ENCODE data around the gene ADCY4.

DNA sequence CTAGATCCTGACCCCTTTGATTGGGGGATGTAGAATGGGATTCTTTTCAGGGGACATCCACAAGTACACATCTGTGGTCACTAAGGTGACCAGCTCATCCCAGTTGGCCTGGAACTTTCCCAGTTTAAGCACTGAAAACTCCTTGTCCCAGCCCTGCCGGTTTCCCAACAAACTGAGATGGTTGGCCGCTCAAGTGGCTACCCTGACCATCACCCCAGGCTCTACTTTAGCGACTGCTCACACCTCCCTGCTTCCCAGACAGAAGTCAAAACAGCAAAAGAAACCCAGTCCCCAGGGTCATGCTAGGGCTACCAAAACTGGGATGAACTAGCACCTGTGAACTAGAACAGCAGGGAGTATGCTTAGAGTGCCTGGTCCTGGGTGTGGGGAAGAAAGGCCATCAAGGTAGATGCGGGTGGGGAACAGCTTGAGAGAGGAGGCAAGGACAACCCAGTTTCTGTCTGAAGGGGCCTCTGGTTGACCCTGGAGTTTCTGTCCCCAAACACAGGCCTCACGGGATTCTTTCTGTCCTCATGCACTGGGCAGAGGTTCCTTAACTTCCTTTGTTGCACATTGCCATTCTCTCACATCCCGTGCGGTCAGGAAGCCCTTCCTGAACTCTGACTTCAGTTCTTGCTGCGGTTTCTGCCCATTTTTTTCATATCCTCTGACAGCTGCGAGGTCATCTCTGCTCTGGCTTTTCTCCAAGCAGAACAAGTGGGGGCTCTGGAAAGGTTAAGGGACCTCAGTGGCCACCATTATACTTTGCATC is 21.9 kb downstream of the ADCY4 start:
- TF ChIP-seq SRF (IDR thresholded peaks at IDR 0.05; ENCODE audit: low read depth) = no peak
- no peak for TF ChIP-seq EZH2phosphoT487 (IDR thresholded peaks at IDR 0.05; ENCODE audit: borderline replicate concordance)
- TF ChIP-seq, protein P1, sequence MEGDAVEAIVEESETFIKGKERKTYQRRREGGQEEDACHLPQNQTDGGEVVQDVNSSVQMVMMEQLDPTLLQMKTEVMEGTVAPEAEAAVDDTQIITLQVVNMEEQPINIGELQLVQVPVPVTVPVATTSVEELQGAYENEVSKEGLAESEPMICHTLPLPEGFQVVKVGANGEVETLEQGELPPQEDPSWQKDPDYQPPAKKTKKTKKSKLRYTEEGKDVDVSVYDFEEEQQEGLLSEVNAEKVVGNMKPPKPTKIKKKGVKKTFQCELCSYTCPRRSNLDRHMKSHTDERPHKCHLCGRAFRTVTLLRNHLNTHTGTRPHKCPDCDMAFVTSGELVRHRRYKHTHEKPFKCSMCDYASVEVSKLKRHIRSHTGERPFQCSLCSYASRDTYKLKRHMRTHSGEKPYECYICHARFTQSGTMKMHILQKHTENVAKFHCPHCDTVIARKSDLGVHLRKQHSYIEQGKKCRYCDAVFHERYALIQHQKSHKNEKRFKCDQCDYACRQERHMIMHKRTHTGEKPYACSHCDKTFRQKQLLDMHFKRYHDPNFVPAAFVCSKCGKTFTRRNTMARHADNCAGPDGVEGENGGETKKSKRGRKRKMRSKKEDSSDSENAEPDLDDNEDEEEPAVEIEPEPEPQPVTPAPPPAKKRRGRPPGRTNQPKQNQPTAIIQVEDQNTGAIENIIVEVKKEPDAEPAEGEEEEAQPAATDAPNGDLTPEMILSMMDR (IDR thresholded peaks at IDR 0.05 in 2 of 3, conservative IDR thresholded peaks at IDR 0.05 in 1 of 3; ENCODE audit: borderline replicate concordance in 1 of 3, insufficient read depth in 1 of 3, low read depth in 2 of 3, low read length in 2 of 3) = no peak
- no peak for TF ChIP-seq POLR2A (IDR thresholded peaks at IDR 0.05; ENCODE audit: borderline replicate concordance, extremely low read depth, insufficient read depth, insufficient read length)
- TF ChIP-seq ELF1 (IDR thresholded peaks at IDR 0.05; ENCODE audit: borderline replicate concordance, low read depth) = no peak
- TF ChIP-seq, protein P2, sequence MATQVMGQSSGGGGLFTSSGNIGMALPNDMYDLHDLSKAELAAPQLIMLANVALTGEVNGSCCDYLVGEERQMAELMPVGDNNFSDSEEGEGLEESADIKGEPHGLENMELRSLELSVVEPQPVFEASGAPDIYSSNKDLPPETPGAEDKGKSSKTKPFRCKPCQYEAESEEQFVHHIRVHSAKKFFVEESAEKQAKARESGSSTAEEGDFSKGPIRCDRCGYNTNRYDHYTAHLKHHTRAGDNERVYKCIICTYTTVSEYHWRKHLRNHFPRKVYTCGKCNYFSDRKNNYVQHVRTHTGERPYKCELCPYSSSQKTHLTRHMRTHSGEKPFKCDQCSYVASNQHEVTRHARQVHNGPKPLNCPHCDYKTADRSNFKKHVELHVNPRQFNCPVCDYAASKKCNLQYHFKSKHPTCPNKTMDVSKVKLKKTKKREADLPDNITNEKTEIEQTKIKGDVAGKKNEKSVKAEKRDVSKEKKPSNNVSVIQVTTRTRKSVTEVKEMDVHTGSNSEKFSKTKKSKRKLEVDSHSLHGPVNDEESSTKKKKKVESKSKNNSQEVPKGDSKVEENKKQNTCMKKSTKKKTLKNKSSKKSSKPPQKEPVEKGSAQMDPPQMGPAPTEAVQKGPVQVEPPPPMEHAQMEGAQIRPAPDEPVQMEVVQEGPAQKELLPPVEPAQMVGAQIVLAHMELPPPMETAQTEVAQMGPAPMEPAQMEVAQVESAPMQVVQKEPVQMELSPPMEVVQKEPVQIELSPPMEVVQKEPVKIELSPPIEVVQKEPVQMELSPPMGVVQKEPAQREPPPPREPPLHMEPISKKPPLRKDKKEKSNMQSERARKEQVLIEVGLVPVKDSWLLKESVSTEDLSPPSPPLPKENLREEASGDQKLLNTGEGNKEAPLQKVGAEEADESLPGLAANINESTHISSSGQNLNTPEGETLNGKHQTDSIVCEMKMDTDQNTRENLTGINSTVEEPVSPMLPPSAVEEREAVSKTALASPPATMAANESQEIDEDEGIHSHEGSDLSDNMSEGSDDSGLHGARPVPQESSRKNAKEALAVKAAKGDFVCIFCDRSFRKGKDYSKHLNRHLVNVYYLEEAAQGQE (IDR thresholded peaks at IDR 0.05; ENCODE audit: low read depth) = no peak
- no peak for TF ChIP-seq RAD21 (IDR thresholded peaks at IDR 0.05; ENCODE audit: low read depth)
- TF ChIP-seq POLR2AphosphoS5 (IDR thresholded peaks at IDR 0.05; ENCODE audit: low read depth, low read length) = no peak
- TF ChIP-seq SP1 (IDR thresholded peaks at IDR 0.05; ENCODE audit: low read depth) = no peak
- TF ChIP-seq, protein P3, sequence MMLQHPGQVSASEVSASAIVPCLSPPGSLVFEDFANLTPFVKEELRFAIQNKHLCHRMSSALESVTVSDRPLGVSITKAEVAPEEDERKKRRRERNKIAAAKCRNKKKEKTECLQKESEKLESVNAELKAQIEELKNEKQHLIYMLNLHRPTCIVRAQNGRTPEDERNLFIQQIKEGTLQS (IDR thresholded peaks at IDR 0.05) = no peak
- no peak for TF ChIP-seq FOSL1 (IDR thresholded peaks at IDR 0.05; ENCODE audit: low read depth)
- TF ChIP-seq TCF7L2 (IDR thresholded peaks at IDR 0.05; ENCODE audit: borderline replicate concordance, extremely low read depth, insufficient read depth, insufficient read length) = no peak
- no peak for TF ChIP-seq SIN3A (IDR thresholded peaks at IDR 0.05; ENCODE audit: low read depth)
- TF ChIP-seq, protein P4, sequence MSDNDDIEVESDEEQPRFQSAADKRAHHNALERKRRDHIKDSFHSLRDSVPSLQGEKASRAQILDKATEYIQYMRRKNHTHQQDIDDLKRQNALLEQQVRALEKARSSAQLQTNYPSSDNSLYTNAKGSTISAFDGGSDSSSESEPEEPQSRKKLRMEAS (IDR thresholded peaks at IDR 0.05) = no peak
